PC-3 (cell line): ENCODE results near the gene ATOX1.

Experiments used
- CTCF ChIP-seq: fragments of 300-600 bp; sonication (generic); conservative IDR thresholded peaks from 2 replicates; pipeline ENCODE4 v1.5.1; 2017; ENCODE audit warnings: antibody characterized with exemption, low read depth, mild to moderate bottlenecking, low read length
- EZH2 ChIP-seq: fragments of 300-600 bp; sonication (generic); IDR thresholded peaks from one replicate; pipeline ENCODE4 v1.6.1; 2017; ENCODE audit warnings: antibody characterized with exemption, mild to moderate bottlenecking, low read length; ENCODE audit not compliant: unreplicated experiment

- TF ChIP-seq CTCF (no peak), EZH2 (no peak)
Observed at GRCh38 chr5:151739395-151739794, 19.0 kb downstream of the ATOX1 start.
